IMR-90 (cell line): ENCODE measurements around the gene C1orf159. TPM values are rescaled to one million over a fixed set of nuclear protein-coding genes. Genes with fewer than 3 reads are reported as not detected.

ENCODE experiments used
- ATAC-seq: fragments of 200-7000 bp; cut with Tn5 transposase; 2 replicates; pipeline ENCODE4 v1.9.1; 2020; ENCODE audit warnings: low read depth, mild to moderate bottlenecking, moderate library complexity
- BruUV-seq: library from RNA; stranded (reverse); fragments of 400-500 nt; replicated peaks from 2 replicates; lab custom pipeline; 2021; lab: Mats Ljungman, UMichigan
- CTCF ChIA-PET: fragments of 300-600 bp; formaldehyde crosslinking; extraction: SDS; loops from one replicate; lab custom pipeline; 2021; ENCODE audit warnings: antibody characterized with exemption; lab: Yijun Ruan, JAX
- POLR2A ChIA-PET: fragments of 300-600 bp; sonication (Branson Sonifier 250); formaldehyde crosslinking; loops from one replicate; lab custom pipeline; 2022; ENCODE audit warnings: antibody characterized with exemption; ENCODE audit not compliant: unreplicated experiment; lab: Charles Lee
- DNase-seq: peaks from one replicate; pipeline ENCODE4 v3.0.0; 2013
- H2AFZ ChIP-seq: replicated peaks from 2 replicates; pipeline ENCODE3; 2013; ENCODE audit warnings: low read length, mild to moderate bottlenecking; ENCODE audit not compliant: poor library complexity
- H2AK5ac ChIP-seq: 2 replicates; pipeline ENCODE4 v1.6.1; 2013; ENCODE audit warnings: low read depth, low read length, inconsistent platforms
- H2AK9ac ChIP-seq: replicated peaks from 2 replicates; pipeline ENCODE3; 2013; ENCODE audit warnings: mild to moderate bottlenecking, low read depth, low read length, moderate library complexity; ENCODE audit not compliant: poor library complexity
- H2BK120ac ChIP-seq: 2 replicates; pipeline ENCODE4 v1.6.1; 2013; ENCODE audit warnings: low read depth, low read length, inconsistent platforms
- H2BK15ac ChIP-seq: 3 replicates; pipeline ENCODE4 v1.6.1; 2013; ENCODE audit warnings: low read depth, low read length, inconsistent platforms
- H2BK20ac ChIP-seq: 2 replicates; pipeline ENCODE4 v1.6.1; 2013; ENCODE audit warnings: low read depth, mild to moderate bottlenecking, inconsistent platforms, low read length, moderate library complexity
- H2BK5ac ChIP-seq: 2 replicates; pipeline ENCODE4 v1.6.1; 2013; ENCODE audit warnings: mild to moderate bottlenecking, low read depth, low read length, inconsistent platforms; ENCODE audit not compliant: poor library complexity, severe bottlenecking
- H3K14ac ChIP-seq: replicated peaks from 2 replicates; pipeline ENCODE4 v1.6.1; 2013; ENCODE audit warnings: low read depth, low read length, inconsistent platforms
- H3K18ac ChIP-seq: 2 replicates; pipeline ENCODE4 v1.6.1; 2013; ENCODE audit warnings: low read depth, low read length, control low read depth
- H3K23ac ChIP-seq: 2 replicates; pipeline ENCODE4 v1.6.1; 2013; ENCODE audit warnings: low read depth, low read length, inconsistent platforms
- H3K27ac ChIP-seq: 2 replicates; pipeline ENCODE4 v1.5.1; 2013; ENCODE audit warnings: mild to moderate bottlenecking, control low read depth, low read length; ENCODE audit not compliant: insufficient read depth
- H3K27me3 ChIP-seq: 2 replicates; pipeline ENCODE4 v1.6.1; 2013; ENCODE audit warnings: low read length; ENCODE audit not compliant: control insufficient read depth, insufficient read depth
- H3K36me3 ChIP-seq: 2 replicates; pipeline ENCODE4 v1.6.1; 2013; ENCODE audit warnings: low read length, mixed read lengths; ENCODE audit not compliant: control insufficient read depth, insufficient read depth
- H3K4ac ChIP-seq: 2 replicates; pipeline ENCODE4 v1.6.1; 2013; ENCODE audit warnings: low read depth, low read length, inconsistent platforms
- H3K4me1 ChIP-seq: 2 replicates; pipeline ENCODE4 v1.6.1; 2013; ENCODE audit warnings: low read length, mixed read lengths; ENCODE audit not compliant: control insufficient read depth, insufficient read depth
- H3K4me2 ChIP-seq: 2 replicates; pipeline ENCODE4 v1.6.1; 2013; ENCODE audit warnings: low read depth, mild to moderate bottlenecking, control low read depth, low read length, moderate library complexity
- H3K4me3 ChIP-seq: 2 replicates; pipeline ENCODE4 v1.5.1; 2013; ENCODE audit warnings: low read depth, mild to moderate bottlenecking, control low read depth, low read length, moderate library complexity; ENCODE audit not compliant: insufficient read depth
- H3K56ac ChIP-seq: 2 replicates; pipeline ENCODE4 v1.6.1; 2013; ENCODE audit warnings: low read length, inconsistent platforms; ENCODE audit not compliant: insufficient read depth; ENCODE audit errors: extremely low read depth
- H3K79me1 ChIP-seq, 2 experiments: 2 replicates each; pipeline ENCODE4 v1.6.1; 2013; ENCODE audit warnings: low read length in 2 of 2, inconsistent platforms in 1 of 2, low read depth in 1 of 2
- H3K9ac ChIP-seq: 2 replicates; pipeline ENCODE4 v1.6.1; 2013; ENCODE audit warnings: low read depth, low read length, control low read depth
- H3K9me1 ChIP-seq: 2 replicates; pipeline ENCODE4 v1.6.1; 2013; ENCODE audit warnings: low read length, inconsistent platforms; ENCODE audit not compliant: insufficient read depth
- H3K9me3 ChIP-seq: 2 replicates; pipeline ENCODE4 v1.6.1; 2013; ENCODE audit warnings: low read length; ENCODE audit not compliant: control insufficient read depth, insufficient read depth
- H4K20me1 ChIP-seq: 2 replicates; pipeline ENCODE4 v1.6.1; 2013; ENCODE audit warnings: low read length, inconsistent platforms; ENCODE audit not compliant: insufficient read depth
- H4K5ac ChIP-seq: 2 replicates; pipeline ENCODE4 v1.6.1; 2013; ENCODE audit warnings: mild to moderate bottlenecking, low read depth, low read length, control low read depth
- H4K8ac ChIP-seq, 2 experiments: 2 replicates each; pipeline ENCODE4 v1.6.1; 2013; ENCODE audit warnings: low read depth in 2 of 2, low read length in 2 of 2, control low read depth in 1 of 2, inconsistent platforms in 1 of 2
- H4K91ac ChIP-seq: 2 replicates; pipeline ENCODE4 v1.6.1; 2013; ENCODE audit warnings: low read depth, low read length, inconsistent platforms; ENCODE audit not compliant: insufficient read depth
- BHLHE40 ChIP-seq: fragments of 150-350 bp; IDR thresholded peaks from 2 replicates; pipeline ENCODE4 v1.6.1; 2016; ENCODE audit warnings: mild to moderate bottlenecking, low read depth, low read length
- CHD1 ChIP-seq: IDR thresholded peaks from 2 replicates; pipeline ENCODE4 v1.6.1; 2012; ENCODE audit warnings: low read depth, low read length, improper control_type of control experiment
- FOS ChIP-seq: fragments of 150-350 bp; IDR thresholded peaks from 2 replicates; pipeline ENCODE4 v1.6.1; 2016; ENCODE audit warnings: low read depth, low read length
- MAFK ChIP-seq: IDR thresholded peaks from 2 replicates; pipeline ENCODE4 v1.6.1; 2012; ENCODE audit warnings: low read depth, low read length, improper control_type of control experiment
- MAZ ChIP-seq: IDR thresholded peaks from 2 replicates; pipeline ENCODE4 v1.6.1; 2012; ENCODE audit warnings: low read depth, mild to moderate bottlenecking, low read length, improper control_type of control experiment, moderate library complexity, borderline replicate concordance
- MXI1 ChIP-seq: IDR thresholded peaks from 2 replicates; pipeline ENCODE4 v1.6.1; 2012; ENCODE audit warnings: low read depth, mild to moderate bottlenecking, low read length, moderate library complexity, borderline replicate concordance
- NFE2L2 ChIP-seq: fragments of 150-350 bp; IDR thresholded peaks from 2 replicates; pipeline ENCODE4 v1.6.1; 2016; ENCODE audit warnings: low read depth, mild to moderate bottlenecking, low read length
- POLR2A ChIP-seq: IDR thresholded peaks from 2 replicates; pipeline ENCODE4 v1.6.1; 2012; ENCODE audit warnings: mild to moderate bottlenecking, low read depth, low read length
- RCOR1 ChIP-seq: IDR thresholded peaks from 2 replicates; pipeline ENCODE4 v1.6.1; 2012; ENCODE audit warnings: mild to moderate bottlenecking, low read length, improper control_type of control experiment; ENCODE audit not compliant: insufficient replicate concordance
- SMC3 ChIP-seq: fragments of 150-350 bp; IDR thresholded peaks from 2 replicates; pipeline ENCODE4 v1.6.1; 2016; ENCODE audit warnings: low read depth, mild to moderate bottlenecking, antibody characterized with exemption, low read length, moderate library complexity
- WGBS, 2 experiments: methylation state at CpG; one replicate each; pipeline versions ENCODE4 v1.1.5 to v1.1.7; 2013; ENCODE audit warnings: missing lambda C conversion rate in 2 of 2; ENCODE audit not compliant: insufficient read length in 1 of 2; ENCODE audit errors: extremely low coverage in 2 of 2; 5-methylcytosine and 5-hydroxymethylcytosine counted together
- dilution Hi-C: fragments of 300-500 bp; cut with HindIII; formaldehyde crosslinking; loops from one replicate; pipeline ENCODE4 v1.14.3; 2018; ENCODE audit warnings: low sequenced_read_pairs; ENCODE audit not compliant: unreplicated experiment
- in situ Hi-C: fragments of 300-500 bp; cut with MboI; formaldehyde crosslinking; loops from 3 replicates; pipeline ENCODE4 v1.14.3; 2019; ENCODE audit warnings: low sequenced_read_pairs, inconsistent platforms, mixed read lengths
- intact Hi-C: fragments of 100-400 bp; cut with micrococcal nuclease; formaldehyde crosslinking; loops from 2 replicates; pipeline ENCODE4 v1.10.0; 2022
- polyA plus RNA-seq, 3 experiments: library from polyadenylated mRNA; depleted of rRNA; stranded (reverse); fragments of >200 nt; gene quantifications; 2 replicates each; pipeline ENCODE4 v1.2.3, GENCODE V29; 2012; ENCODE audit warnings: low replicate concordance in 1 of 3
- total RNA-seq: library from RNA; depleted of rRNA; stranded (reverse); fragments of >200 nt; gene quantifications from 2 replicates; pipeline ENCODE4 v1.2.3, GENCODE V29; 2012
- TF ChIP-seq, protein P1 (sequence below): fragments of 150-350 bp; IDR thresholded peaks from 2 replicates; pipeline ENCODE4 v1.6.1; 2017; ENCODE audit warnings: mild to moderate bottlenecking, antibody characterized with exemption, low read length, low read depth
- TF ChIP-seq, protein P2 (sequence below): conservative IDR thresholded peaks from 2 replicates; pipeline ENCODE4 v1.5.1; 2012; ENCODE audit warnings: mild to moderate bottlenecking, low read depth, low read length, improper control_type of control experiment

Gene C1orf159
- total and polyA plus RNA-seq, 2 of the 4 experiments (the other 2 are of a cell fraction), result 2.9 to 12.6 TPM

DNA sequence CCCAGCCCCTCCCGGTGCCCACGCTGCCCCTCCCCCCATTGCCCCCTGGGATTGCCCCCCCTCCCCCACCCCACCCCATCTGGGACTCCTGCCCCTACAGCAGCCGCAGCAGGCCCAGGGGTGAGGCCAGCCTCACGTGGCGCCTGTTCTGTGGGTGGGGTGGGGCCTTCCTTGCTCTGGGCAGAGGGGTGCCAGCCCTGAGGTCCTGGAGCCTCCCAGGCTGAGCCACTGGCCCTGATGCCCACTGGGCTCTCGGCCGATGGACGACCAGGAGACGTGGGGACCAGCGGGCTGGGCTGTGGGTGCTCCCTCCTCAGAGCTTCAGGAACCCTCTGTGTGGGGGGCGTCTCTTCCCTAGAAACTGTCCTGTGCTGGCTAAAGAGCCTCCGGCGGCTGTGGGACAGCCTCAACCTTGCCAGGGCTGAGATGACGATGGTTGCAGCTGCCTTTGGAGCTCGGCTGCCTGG lies 5.8 kb upstream of the C1orf159 start (continued):
- TF ChIP-seq, protein P1, sequence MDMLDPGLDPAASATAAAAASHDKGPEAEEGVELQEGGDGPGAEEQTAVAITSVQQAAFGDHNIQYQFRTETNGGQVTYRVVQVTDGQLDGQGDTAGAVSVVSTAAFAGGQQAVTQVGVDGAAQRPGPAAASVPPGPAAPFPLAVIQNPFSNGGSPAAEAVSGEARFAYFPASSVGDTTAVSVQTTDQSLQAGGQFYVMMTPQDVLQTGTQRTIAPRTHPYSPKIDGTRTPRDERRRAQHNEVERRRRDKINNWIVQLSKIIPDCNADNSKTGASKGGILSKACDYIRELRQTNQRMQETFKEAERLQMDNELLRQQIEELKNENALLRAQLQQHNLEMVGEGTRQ, result no peak
- no peak for TF ChIP-seq POLR2A
- no peak for TF ChIP-seq MAZ
- no peak for TF ChIP-seq BHLHE40

DNA sequence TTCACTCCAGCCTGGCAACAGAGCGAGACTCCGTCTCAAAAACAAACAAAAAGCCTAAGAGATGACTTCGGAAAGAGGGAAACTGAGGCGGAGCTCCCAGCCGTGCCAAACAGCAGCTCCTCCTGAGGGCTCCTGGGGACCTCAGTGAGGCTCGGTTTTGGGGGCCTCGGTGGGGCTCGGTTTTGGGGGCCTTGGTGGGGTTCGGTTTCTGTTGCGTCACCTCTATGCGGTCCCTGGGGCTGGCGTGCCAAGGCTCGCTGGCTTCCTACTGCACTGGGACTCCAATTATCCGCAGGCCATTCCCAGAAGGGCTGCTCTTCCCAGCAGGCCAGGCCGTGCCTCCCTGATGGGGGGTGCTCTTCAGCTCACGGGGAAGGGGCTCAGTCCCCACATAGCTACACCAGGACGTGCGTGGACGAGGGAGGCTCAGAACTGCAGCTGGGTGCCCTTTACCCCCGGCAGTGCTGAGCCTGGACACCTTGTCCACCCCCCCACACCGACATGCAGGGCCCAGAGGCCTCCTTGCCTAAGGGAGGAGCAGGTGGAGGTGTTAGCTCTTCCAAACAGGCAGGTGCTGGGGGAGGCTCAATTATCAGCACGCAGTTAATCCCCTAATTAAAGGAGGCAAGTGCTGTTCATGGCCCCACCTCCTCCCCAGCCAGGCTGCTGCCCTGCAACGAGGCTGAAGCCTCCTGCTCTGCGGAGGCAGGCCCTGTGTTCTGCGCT lies 5.1 kb upstream of the C1orf159 start:
- Histone ChIP-seq H3K9me3 (0 out of 2 replicates have a peak, but pooled peaks cover 3% of the 10 kb centered on the region), H3K14ac (no peak overlapping the region), H3K27ac (no peak overlapping the region), H2BK15ac (no peak overlapping the region), H3K36me3 (no peaks in the 10 kb centered on the region), H4K5ac (no peak overlapping the region), H4K20me1 (no peaks in the 10 kb centered on the region), H3K56ac (no peak overlapping the region), H2BK5ac (no peak overlapping the region), H2AK9ac (no peak overlapping the region), H3K79me1 (no peaks in the 10 kb centered on the region), H2BK120ac (no peak overlapping the region), H3K27me3 (no peaks in the 10 kb centered on the region; the same call in 1 of the 2 replicates), H4K8ac (no peak overlapping the region), H3K9ac (no peak overlapping the region), H4K91ac (no peak overlapping the region), H3K18ac (no peak overlapping the region), H2AFZ (no peak overlapping the region), H3K4me2 (no peak overlapping the region), H3K4me3 (no peak overlapping the region), H3K4me1 (0 out of 2 replicates have a peak, but pooled peaks cover 1% of the 10 kb centered on the region), H2AK5ac (no peak overlapping the region), H3K9me1 (peaks cover 9% of the 10 kb centered on the region), H3K4ac (no peak overlapping the region), H2BK20ac (no peak overlapping the region), H3K23ac (no peak overlapping the region)
- no TSS peak for BruUV-seq
- CTCF ChIA-PET, result interaction anchor here (0.7 to 2.0 kb wide), 4 partner anchors 110 to 171 kb away, joined by 3 to 11 read pairs (median 5); partner anchors contain the start of genes B3GALT6 and SDF4
- POLR2A ChIA-PET, result no interaction called here
- DNase-seq (no peak), ATAC-seq (no peak)
- in situ Hi-C loops, result no loop called here
- intact Hi-C loops, result loop anchor here (5.0 kb wide), 1 partner anchor 186 kb away; the partner anchor contains the start of genes ACAP3 and PUSL1
- WGBS, 2 experiments, result 81% methylated on average over 9 of the region's 25 CpGs; no CpG with 5 or more reads in 1 of the 2 experiments
- dilution Hi-C loops, result no loop called here
- TF ChIP-seq MAZ, result no peak
- TF ChIP-seq MXI1, result no peak
- no peak for TF ChIP-seq FOS
- TF ChIP-seq, protein P2, sequence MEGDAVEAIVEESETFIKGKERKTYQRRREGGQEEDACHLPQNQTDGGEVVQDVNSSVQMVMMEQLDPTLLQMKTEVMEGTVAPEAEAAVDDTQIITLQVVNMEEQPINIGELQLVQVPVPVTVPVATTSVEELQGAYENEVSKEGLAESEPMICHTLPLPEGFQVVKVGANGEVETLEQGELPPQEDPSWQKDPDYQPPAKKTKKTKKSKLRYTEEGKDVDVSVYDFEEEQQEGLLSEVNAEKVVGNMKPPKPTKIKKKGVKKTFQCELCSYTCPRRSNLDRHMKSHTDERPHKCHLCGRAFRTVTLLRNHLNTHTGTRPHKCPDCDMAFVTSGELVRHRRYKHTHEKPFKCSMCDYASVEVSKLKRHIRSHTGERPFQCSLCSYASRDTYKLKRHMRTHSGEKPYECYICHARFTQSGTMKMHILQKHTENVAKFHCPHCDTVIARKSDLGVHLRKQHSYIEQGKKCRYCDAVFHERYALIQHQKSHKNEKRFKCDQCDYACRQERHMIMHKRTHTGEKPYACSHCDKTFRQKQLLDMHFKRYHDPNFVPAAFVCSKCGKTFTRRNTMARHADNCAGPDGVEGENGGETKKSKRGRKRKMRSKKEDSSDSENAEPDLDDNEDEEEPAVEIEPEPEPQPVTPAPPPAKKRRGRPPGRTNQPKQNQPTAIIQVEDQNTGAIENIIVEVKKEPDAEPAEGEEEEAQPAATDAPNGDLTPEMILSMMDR, result no peak
- no peak for TF ChIP-seq NFE2L2
- TF ChIP-seq, protein P1, result no peak
- no peak for TF ChIP-seq BHLHE40
- TF ChIP-seq CHD1, result no peak
- TF ChIP-seq MAFK, result no peak
- TF ChIP-seq SMC3, result no peak
- no peak for TF ChIP-seq RCOR1
